HuH-7.5 (cell line): Measurements from ENCODE around the gene CXCR1.
A peak's percentile ranks its signal among the peaks of the same experiment; 100 is the strongest.
"Not testable (repeated sequence)": the region's sequence is repeated elsewhere in the genome, so short reads cannot be mapped to it uniquely, and the experiment has no call there.

ENCODE experiments used
- DNase-seq: peaks from one replicate; pipeline ENCODE4 v3.0.0; 2011; ENCODE audit warnings: low spot score

CXCR1 gene

GRCh38 chr2:218166791-218167190 is at the start of gene CXCR1:
TSS of gene CXCR1 (minus strand) at chr2:218166962. CDS start at chr2:218165211, 1,751 bp downstream.
- no peak for DNase-seq

DNA sequence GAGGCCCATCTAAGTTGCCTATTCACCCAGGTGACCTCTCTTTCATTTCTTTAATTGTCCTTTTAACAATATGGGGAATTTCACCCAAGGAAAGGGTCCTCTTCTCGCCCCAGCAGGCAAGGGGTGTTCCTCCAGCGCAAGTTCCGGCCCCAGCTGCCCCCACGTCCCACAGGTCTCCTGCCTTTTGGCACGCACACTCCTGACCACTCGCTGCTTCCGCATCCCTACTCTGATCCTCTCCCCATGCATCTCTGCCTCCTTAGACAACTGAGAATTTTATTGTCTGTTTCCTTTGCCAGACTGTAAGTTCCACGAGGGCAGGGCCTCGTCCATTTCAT is 49.5 kb upstream of the CXCR1 start:
- DNase-seq = no peak

DNA sequence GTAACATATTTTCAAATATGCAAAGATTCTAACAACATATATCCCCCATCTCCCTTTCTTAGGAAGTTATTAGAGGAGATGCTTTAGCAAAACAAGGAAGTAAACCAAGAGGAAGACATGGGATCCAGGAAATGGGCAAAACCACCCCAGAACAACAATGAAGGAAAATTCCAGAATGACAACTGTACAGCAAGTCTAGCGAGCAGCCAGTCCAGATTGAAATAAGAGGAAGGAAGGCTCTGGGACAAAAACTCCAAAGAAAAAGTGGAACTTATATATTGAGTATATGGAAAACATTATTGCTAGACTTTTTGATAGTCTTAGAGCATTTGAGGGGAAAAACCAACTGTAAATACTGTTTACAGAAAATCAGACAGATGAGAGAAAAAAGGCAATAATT is 47.4 kb upstream of the CXCR1 start:
- DNase-seq = no peak

DNA sequence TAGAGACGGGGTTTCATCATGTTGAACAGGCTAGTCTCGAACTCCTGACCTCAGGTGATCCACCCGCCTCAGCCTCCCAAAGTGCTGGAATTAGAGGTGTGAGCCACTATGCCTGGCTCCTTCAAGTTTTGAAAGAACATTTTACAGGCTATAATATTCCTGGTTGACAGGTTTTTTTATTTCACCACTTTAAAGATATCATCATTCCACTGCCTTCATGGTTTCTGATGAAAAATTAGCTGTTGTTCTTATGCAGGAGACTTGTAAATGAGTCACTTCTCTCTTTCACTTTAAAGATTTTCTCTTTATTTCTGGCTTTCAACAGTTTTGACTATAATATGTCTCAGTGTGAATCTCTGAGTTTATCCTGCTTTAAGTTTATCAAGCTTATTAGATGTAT is 42.3 kb upstream of the CXCR1 start:
- no peak for DNase-seq

DNA sequence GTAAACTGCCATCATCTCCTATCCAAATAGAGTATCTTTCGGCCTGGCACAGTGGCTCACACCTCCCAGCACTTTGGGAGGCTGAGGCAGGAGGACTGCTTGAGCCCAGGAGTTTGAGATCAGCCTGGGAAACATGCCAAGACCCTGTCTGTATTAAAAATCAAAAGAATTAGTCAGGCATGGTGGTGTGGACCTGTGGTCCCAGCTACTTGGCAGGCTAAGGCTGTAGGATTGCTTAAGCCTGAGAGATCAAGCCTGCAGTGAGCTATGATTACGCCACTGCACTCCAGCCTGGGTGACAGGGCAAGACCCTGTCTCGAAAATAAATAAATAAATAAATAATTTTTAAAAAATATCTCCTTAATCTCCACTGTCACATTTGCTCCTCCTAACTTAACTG is 35.5 kb upstream of the CXCR1 start:
- DNase-seq = no peak

- no peak for DNase-seq
These were observed 30.2 kb upstream of the CXCR1 start for GRCh38 chr2:218196974-218197373.

DNA sequence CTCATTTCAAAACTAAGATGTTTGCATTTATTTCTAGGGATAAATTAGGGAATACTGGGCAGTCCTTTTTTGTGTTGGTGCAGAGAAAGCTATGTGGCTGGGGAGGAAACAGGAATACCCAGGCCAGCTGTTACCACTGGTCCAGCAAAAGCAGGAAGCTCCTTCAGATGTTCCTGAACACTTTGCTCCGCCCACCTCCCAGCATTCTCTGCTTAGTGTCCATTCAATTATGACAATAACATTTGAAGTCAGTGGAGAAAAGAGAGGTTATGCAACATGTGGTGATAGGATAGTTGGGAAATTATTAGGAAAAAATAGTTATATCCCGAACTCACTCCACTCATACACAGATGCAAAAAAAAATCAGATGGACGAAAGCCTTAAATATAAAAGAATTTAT is 28.1 kb upstream of the CXCR1 start:
- no peak for DNase-seq

DNA sequence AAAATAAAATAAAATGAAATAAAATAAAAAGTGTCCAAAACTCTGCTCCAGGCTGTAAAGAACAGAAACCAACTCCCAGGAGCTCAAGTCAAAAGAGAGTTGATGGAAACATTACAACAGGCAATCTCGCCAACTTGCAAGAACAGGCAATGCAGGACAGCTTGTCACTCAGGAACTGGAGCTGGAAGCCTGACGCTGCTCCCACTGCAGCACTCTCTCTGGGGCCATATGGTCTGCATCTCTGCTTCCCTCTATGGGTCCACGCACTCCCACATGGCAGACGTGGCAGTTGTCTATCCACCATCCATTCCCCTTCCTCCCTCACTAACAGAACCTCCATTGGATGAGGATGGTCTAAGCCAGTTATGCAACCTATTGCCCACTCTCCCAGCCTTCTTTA is 26.9 kb upstream of the CXCR1 start:
- DNase-seq = no peak

- no peak for DNase-seq
These were observed 26.2 kb upstream of the CXCR1 start for GRCh38 chr2:218192902-218193430.

DNA sequence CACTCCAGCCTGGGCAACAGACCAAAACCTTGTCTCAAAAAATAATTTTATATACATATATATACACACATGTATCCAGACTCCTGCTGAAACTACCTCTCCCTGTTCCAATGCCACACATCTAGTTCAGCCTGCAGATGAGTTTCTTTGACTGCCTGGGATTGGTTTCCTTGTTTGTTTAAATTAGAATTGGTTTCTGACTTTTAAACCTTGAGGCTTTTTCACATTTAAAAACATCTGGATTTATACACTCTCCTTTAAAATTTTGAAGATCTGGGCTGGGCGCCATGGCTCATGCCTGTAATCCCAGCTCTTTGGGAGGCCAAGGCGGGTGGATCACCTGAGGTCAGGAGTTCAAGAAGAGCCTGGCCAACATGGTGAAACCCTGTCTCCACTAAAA is 21.8 kb upstream of the CXCR1 start:
- no peak for DNase-seq

DNA sequence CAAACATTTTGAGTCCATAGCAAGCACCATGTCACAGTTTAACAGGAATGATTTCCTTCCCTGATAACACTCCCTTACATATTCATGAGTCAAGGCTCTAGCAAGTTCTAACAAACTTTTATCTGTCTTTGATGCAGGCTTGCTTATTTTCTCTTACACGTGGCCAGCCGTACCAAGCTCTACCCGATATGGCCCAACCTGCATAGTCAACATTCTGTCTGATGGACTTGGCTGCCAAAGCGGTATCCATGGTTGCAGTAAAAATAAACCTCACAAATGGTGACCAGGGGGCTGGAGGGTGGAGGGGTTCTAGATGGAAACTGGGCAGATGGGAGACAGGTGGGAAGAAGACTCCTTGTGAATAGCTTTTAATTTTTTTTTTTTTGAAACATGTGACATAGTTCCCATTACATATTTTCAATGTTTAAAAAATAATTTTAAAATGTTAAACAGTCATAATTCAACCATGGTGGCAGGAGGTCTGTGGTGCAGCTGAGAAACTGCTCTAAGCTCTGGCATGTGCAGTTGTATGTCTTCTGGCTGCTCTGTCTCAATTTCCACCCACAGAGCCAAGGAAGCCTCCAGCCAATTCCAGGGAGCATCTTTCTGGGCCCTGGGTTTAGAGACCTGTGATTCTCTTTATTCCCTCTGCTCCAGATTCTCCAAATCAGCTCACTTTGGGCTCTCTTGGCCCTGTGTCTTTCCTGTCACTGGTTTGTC is 20.7 kb upstream of the CXCR1 start:
- no peak for DNase-seq

DNA sequence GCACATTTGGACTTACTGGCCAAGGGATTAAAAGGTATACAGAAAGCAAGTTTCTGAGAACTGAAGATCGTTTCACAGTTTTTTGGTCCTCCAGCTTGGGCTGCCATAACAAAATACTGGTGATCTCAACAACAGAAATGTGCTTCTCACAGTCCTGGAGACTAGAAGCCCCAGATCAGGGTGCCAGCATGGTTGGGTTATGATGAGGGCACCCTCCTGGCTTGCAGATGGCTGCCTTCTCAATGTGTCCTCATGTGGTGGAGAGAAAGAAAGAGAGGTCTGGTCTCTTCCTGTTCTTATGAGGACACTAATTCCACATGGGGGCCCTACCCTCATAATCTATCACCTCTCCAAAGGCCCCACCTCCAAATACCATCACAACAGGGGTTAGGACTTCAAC is 20.1 kb upstream of the CXCR1 start:
- no peak for DNase-seq

GRCh38 chr2:218186355-218186766 is 19.6 kb upstream of the CXCR1 start:
- DNase-seq = peak; percentile 35

DNA sequence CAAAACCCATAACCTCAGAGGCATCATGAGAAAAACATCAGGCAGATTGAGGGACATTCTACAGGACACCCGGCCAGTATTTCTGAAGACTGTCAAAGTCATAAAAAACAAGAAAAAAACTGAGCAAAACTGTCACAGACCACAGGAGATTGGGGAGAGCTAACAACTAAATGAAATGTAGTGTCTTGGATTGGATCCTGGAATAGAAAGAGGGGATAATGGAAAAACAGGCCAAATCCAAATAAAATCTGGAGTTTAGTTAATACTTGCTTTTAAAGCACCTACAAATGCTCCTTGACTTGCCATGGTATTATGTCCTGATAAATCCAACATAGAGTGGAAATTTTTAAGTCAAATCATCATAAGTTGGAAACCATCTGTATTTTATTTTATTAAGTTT is 17.6 kb upstream of the CXCR1 start:
- no peak for DNase-seq

DNA sequence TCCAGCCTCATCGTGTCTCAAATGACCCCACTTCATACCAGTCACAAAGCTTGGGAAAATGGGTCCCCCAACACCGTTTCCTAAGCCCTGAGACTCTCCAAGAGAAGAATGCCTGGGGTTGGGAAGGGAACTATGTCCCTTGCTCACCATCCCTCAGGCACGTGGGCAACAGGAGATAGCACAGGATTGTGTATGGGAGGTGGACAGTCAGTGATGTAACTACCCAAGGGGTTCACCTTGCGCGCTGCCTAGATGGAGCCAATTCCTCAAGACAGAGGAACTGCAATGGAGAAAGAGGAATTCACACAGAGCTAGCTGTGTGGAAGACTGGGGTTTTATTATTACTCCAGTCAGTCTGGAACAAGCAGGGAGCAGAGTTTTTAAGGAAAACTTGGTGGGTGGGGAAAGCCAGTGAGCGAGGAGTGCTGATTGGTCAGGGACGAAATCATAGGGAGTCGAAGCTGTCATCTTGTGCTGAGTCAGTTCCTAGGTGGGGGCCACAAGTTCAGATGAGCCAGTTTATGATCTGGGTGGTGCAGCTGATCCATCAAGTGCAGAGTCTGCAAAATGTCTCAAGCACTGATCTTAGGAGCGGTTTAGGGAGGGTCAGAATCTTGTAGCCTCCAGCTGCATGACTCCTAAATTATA is 13.8 kb upstream of the CXCR1 start:
- no peak for DNase-seq

DNA sequence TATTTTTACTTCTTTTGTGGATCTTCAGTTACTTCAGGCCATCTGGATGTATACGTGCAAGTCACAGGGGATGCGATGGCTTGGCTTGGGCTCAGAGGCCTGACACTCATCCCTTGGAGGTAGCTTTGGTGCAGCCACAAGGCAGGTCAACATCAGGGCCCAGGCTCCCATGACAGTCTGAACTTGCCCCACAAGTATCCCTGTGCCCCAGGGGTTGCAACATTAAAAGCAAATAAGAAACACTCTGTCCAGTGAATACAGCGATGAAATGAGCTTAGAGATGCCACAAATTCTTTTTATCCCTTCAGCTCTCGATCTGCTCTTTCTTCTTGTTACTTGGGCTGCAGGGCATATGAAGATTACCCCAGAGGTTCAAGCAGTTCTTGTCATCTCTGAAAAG is 13.0 kb upstream of the CXCR1 start:
- DNase-seq = no peak

DNA sequence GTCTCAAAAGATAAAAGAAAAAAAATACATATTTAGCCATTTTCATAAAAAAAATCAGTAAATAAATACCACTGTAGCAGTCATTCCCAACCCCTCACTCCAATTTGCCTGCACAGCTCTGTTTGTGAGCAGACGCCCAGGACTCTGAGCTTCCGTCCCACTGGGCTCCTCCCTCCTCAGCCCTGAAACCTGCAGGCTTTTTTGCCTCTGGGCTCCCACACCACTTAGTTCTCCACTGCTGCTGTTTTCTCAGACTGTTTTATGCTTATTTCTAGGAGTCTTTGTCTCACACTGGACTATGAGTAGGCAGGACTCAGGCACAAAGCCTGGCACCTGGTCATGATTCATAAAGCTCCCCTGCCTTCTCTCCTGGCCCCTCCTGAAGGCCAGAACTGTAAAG is 6.1 kb upstream of the CXCR1 start:
- DNase-seq = no peak

- not testable (repeated sequence) for DNase-seq
These were observed 5.0 kb upstream of the CXCR1 start for GRCh38 chr2:218171744-218172143.

DNA sequence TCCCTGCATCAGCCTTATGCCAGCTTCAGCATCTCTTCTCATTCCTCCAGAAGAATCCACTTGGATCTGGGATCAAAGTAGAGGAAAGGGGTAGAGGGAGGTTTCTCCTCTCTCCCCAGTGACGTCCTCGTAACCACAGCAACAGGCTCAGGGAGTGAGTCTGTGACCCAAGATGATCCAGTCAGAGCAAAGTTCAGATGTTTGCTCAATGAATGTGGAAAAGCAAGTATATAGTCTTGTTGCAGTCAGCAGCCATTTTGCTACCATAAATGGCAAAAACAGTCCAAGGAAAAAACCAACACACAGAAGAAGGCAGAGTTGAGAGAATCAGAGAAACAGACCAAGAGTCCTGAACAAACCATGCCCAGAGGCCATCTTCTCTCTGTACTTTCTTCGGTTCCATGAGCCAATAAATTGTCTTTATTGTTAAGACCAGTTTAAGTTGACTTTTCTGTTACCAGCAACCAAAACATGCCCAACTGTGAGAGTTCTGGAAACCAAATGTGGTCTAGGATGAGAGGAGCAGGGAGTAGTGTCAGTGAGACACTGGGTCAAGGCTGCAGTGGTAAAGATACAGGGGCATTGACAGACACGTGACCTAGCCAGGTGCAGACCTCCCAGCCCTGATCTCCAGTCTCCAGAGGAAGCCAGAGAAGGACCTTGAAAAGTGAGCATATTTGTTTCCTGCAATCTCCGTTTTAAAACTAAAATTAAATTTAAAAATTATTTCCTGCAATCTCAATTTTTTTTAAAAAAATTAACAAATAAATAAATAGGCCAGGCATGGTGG is 3.2 kb upstream of the CXCR1 start:
- DNase-seq = no peak

DNA sequence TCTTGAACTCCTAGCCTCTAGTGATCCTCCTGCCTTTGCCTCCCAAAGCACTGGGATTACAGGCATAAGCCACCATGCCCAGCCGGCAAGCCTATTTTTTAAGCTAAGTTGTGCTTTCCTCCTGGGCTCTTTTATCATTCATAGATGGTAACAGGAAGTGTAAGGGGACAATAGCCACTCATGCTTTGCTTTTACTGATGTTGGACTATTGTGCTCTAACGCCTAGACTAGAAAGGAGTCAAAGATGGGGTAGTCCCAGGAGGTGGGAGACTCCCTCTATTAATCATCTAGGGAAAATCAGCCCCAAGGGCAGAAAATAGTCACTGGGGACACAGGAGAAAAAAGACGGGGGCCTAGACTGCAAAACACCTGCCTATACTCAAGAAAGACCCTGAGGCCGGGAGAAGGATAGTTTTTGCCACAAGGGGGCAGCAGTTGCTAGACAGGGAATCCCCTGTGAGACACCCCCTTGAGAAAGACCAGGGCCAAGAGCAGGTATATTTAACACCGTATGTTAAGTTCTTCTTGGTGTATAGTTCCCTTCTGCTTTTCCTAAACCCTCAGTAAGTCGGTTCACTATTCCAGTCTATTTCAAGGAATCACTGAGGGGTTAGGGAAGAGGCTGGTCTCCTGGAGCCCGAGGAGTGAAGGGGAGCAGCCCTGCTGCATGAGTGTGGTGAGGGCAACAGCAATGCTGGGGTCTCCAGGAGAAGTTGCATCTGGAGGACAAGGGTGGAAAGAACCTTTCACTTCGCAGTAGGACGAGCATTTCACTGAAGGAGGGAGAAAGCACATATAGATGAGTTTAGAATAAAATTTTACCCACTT is 2.1 kb upstream of the CXCR1 start:
- peak; percentile 44 for DNase-seq

DNA sequence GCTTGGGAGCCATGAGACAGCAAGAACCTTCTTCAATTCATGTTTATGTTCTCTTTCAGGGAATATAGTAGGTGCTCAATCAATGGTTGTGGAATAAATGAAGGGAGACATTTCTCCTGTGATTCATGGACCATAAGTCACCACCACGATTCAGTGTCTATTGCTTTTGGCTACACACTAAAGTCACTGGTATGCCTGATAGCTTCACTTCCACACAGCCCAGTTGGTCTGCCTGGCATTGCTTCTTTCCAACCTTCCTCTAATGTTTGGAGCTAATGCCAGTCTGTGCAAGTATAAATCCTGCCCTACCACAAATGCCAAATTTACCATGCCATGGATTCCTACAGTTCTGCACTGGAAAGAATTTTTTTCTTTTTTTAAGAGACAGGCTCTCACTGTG is 1.3 kb upstream of the CXCR1 start:
- DNase-seq = no peak

DNA sequence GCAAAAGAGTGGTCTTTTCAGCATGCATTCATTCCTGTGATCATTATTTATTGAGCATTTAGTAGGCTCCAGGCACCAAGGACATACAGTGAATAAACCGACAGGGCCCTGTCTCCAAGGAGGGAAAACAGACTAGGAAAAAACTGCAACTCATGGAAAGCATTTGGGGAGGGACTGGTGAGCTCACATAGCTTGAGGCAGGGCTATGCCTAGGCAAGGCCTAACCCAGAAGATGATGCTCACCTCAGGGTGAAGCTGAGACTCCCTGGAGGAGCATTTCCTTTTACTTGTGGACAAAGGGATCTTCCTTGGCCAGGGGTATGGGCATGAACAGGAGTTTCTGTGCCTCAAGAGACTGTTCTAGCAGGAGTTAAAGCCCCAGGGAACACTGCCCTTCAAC is 3.9 kb downstream of the CXCR1 start:
- no peak for DNase-seq
